Endodermal cell (in vitro differentiated cells): ENCODE measurements around the gene S1PR1. TPM values are rescaled to one million over a fixed set of nuclear protein-coding genes. Genes with fewer than 3 reads are reported as not detected.

ENCODE experiments used
- DNase-seq: peaks from one replicate; pipeline ENCODE4 v3.0.0-alpha.2; 2017
- H3K27ac ChIP-seq: 2 replicates; pipeline ENCODE4 v1.5.1; 2013; ENCODE audit warnings: mild to moderate bottlenecking, low read depth, low read length, moderate library complexity
- H3K27me3 ChIP-seq: 2 replicates; pipeline ENCODE4 v1.6.1; 2013; ENCODE audit warnings: mild to moderate bottlenecking, low read length, moderate library complexity; ENCODE audit not compliant: insufficient read depth, control insufficient read depth, poor library complexity, severe bottlenecking
- H3K36me3 ChIP-seq: 2 replicates; pipeline ENCODE4 v1.7.0; 2013; ENCODE audit warnings: mild to moderate bottlenecking, low read length, moderate library complexity; ENCODE audit not compliant: control insufficient read depth, insufficient read depth
- H3K4me1 ChIP-seq: one replicate; pipeline ENCODE4 v1.7.0; 2013; ENCODE audit warnings: low read length; ENCODE audit not compliant: control insufficient read depth, insufficient read depth
- H3K4me3 ChIP-seq: 2 replicates; pipeline ENCODE4 v1.5.1; 2013; ENCODE audit warnings: mild to moderate bottlenecking, low read length, moderate library complexity
- H3K9ac ChIP-seq: 2 replicates; pipeline ENCODE4 v1.6.1; 2013; ENCODE audit warnings: mild to moderate bottlenecking, low read length, moderate library complexity; ENCODE audit not compliant: poor library complexity, severe bottlenecking; ENCODE audit errors: extremely low read depth
- H3K9me3 ChIP-seq: 2 replicates; pipeline ENCODE4 v1.6.1; 2013; ENCODE audit warnings: mild to moderate bottlenecking, low read length, moderate library complexity; ENCODE audit not compliant: control insufficient read depth
- H3K27ac Mint-ChIP-seq: 2 replicates; pipeline ENCODE4 v1.8.0; 2020; ENCODE audit warnings: mixed read lengths
- H3K27me3 Mint-ChIP-seq: 2 replicates; pipeline ENCODE4 v1.8.0; 2021; ENCODE audit warnings: mild to moderate bottlenecking, mixed read lengths; ENCODE audit not compliant: insufficient read depth
- H3K36me3 Mint-ChIP-seq: 2 replicates; pipeline ENCODE4 v1.8.0; 2020; ENCODE audit warnings: low read depth, mixed read lengths
- H3K4me1 Mint-ChIP-seq: 2 replicates; pipeline ENCODE4 v1.8.0; 2020; ENCODE audit warnings: mixed read lengths
- H3K4me3 Mint-ChIP-seq: 2 replicates; pipeline ENCODE4 v1.8.0; 2020; ENCODE audit warnings: mild to moderate bottlenecking, moderate library complexity, mixed read lengths
- H3K9me3 Mint-ChIP-seq: 2 replicates; pipeline ENCODE4 v1.8.0; 2020; ENCODE audit warnings: mild to moderate bottlenecking, mixed read lengths
- WGBS, 2 experiments: methylation state at CpG; one replicate each; pipeline versions ENCODE4 v1.1.5 to v1.1.7; 2013; ENCODE audit warnings: missing lambda C conversion rate in 2 of 2, mixed read lengths in 1 of 2; ENCODE audit not compliant: insufficient coverage in 1 of 2, insufficient read length in 1 of 2; 5-methylcytosine and 5-hydroxymethylcytosine counted together
- total RNA-seq, 2 donors: library from RNA; stranded (reverse); fragmentation: NEBNext Ultra II Directional in 1 of 2; extraction: Animal tissue kit (Norgen Biotek cat#: 25700) in 1 of 2; gene quantifications; 2 replicates in 1 of 2; 3 replicates in 1 of 2; pipeline ENCODE4 v1.2.1, GENCODE V29; 2021
- TF ChIP-seq, protein P1 (sequence below): fragments of 200-600 bp; sonication (generic); conservative IDR thresholded peaks from 2 replicates; pipeline ENCODE4 v1.5.0; 2021; ENCODE audit warnings: antibody characterized with exemption, mild to moderate bottlenecking

The S1PR1 gene
- total RNA-seq, 2 donors from 2014 or later: 0.35 to 0.53 TPM

- Histone ChIP-seq H3K9ac (no peak overlapping the region), H3K27ac (no peak overlapping the region), H3K4me1 (no peaks in the 10 kb centered on the region), H3K36me3 (no peaks in the 10 kb centered on the region), H3K4me3 (no peak overlapping the region), H3K27me3 (no peaks in the 10 kb centered on the region), H3K9me3 (no peaks in the 10 kb centered on the region)
- Mint-ChIP-seq H3K4me1 (peaks cover 28% of the 10 kb centered on the region), H3K27ac (no peak overlapping the region), H3K27me3 (no peaks in the 10 kb centered on the region), H3K9me3 (no peaks in the 10 kb centered on the region), H3K36me3 (no peaks in the 10 kb centered on the region), H3K4me3 (no peak overlapping the region)
- 97 to 100% methylated on average over 4 of the region's 4 CpGs for WGBS, 2 experiments
- no peak for DNase-seq
- TF ChIP-seq, protein P1, sequence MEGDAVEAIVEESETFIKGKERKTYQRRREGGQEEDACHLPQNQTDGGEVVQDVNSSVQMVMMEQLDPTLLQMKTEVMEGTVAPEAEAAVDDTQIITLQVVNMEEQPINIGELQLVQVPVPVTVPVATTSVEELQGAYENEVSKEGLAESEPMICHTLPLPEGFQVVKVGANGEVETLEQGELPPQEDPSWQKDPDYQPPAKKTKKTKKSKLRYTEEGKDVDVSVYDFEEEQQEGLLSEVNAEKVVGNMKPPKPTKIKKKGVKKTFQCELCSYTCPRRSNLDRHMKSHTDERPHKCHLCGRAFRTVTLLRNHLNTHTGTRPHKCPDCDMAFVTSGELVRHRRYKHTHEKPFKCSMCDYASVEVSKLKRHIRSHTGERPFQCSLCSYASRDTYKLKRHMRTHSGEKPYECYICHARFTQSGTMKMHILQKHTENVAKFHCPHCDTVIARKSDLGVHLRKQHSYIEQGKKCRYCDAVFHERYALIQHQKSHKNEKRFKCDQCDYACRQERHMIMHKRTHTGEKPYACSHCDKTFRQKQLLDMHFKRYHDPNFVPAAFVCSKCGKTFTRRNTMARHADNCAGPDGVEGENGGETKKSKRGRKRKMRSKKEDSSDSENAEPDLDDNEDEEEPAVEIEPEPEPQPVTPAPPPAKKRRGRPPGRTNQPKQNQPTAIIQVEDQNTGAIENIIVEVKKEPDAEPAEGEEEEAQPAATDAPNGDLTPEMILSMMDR: no peak
Measured at GRCh38 chr1:101262060-101262459, 25.2 kb downstream of the S1PR1 start.

- Mint-ChIP-seq H3K4me3 (no peak overlapping the region), H3K9me3 (no peaks in the 10 kb centered on the region), H3K27ac (no peak overlapping the region), H3K4me1 (peaks cover 27% of the 10 kb centered on the region), H3K36me3 (no peaks in the 10 kb centered on the region), H3K27me3 (no peaks in the 10 kb centered on the region)
- Histone ChIP-seq H3K27ac (peak overlapping the region; percentile 32), H3K36me3 (no peaks in the 10 kb centered on the region), H3K4me3 (no peak overlapping the region), H3K9ac (no peak overlapping the region), H3K9me3 (no peaks in the 10 kb centered on the region), H3K27me3 (no peaks in the 10 kb centered on the region), H3K4me1 (no peaks in the 10 kb centered on the region)
- DNase-seq: no peak
- TF ChIP-seq, protein P1: no peak
- WGBS, 2 experiments: 62 to 73% methylated on average over 4 to 6 of the region's 6 CpGs
Measured at GRCh38 chr1:101262630-101263348, 26.0 kb downstream of the S1PR1 start.

DNA sequence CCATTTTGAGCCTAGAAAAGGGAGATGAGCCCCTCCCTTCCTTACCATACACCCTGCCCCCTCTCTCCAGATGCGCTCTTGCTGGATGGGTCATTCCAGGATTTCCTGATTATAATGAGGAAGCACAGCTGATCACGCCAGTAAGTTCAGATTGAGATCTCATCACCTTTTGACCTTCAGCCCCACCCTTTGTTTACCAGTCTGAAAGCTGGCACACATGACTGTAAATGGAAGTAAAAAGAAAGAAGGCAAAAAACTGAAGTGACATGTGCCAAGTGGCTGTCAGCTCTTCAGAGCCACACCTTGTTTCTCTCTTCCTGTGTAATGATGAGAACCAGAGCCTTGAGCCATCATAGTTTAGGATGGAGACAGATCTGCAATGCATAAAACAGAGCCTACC, 27.9 kb downstream of the S1PR1 start:
- H3K9me3 ChIP-seq: no peaks in the 10 kb centered on the region
- H3K27ac Mint-ChIP-seq: no peak overlapping the region
- peaks cover 18% of the 10 kb centered on the region for H3K4me1 Mint-ChIP-seq
- no peak overlapping the region for H3K4me3 Mint-ChIP-seq
- no peaks in the 10 kb centered on the region for H3K4me1 ChIP-seq
- no peaks in the 10 kb centered on the region for H3K9me3 Mint-ChIP-seq
- no peak overlapping the region for H3K27ac ChIP-seq
- H3K9ac ChIP-seq: no peak overlapping the region
- H3K27me3 Mint-ChIP-seq: no peaks in the 10 kb centered on the region
- DNase-seq: no peak
- no peak overlapping the region for H3K4me3 ChIP-seq
- no peaks in the 10 kb centered on the region for H3K36me3 ChIP-seq
- TF ChIP-seq, protein P1: no peak
- H3K36me3 Mint-ChIP-seq: no peaks in the 10 kb centered on the region
- no peaks in the 10 kb centered on the region for H3K27me3 ChIP-seq
- 60 to 92% methylated on average over 1 to 2 of the region's 2 CpGs for WGBS, 2 experiments
